BE2C (cell line): ENCODE results near the gene FAM181A. TPM values are rescaled to one million over a fixed set of nuclear protein-coding genes. Genes with fewer than 3 reads are reported as not detected.

Experiments used
- DNase-seq: peaks from one replicate; pipeline ENCODE4 v3.0.0-alpha.2; 2020
- H3K27me3 ChIP-seq: fragments of 250-450 bp; sonication (Bioruptor Pico); 2 replicates; pipeline ENCODE4 v1.5.1; 2020; ENCODE audit warnings: mild to moderate bottlenecking
- H3K36me3 ChIP-seq: fragments of 250-450 bp; sonication (Bioruptor Pico); 2 replicates; pipeline ENCODE4 v1.5.1; 2020; ENCODE audit warnings: mild to moderate bottlenecking
- H3K4me1 ChIP-seq: fragments of 250-450 bp; sonication (Bioruptor Pico); 2 replicates; pipeline ENCODE4 v1.5.1; 2020
- H3K4me3 ChIP-seq: 2 replicates; pipeline ENCODE4 v1.5.1; 2011; ENCODE audit warnings: low read depth, low read length
- H3K9me3 ChIP-seq: fragments of 250-450 bp; sonication (Bioruptor Pico); 2 replicates; pipeline ENCODE4 v1.5.1; 2020
- CTCF ChIP-seq: IDR thresholded peaks from 2 replicates; pipeline ENCODE4 v1.5.1; 2012; ENCODE audit warnings: mild to moderate bottlenecking, low read depth, low read length
- polyA plus RNA-seq: library from polyadenylated mRNA; unstranded; fragments of >200 nt; gene quantifications from one replicate; pipeline ENCODE4 v1.2.1, GENCODE V29; 2012; ENCODE audit warnings: low read depth, missing spikeins; ENCODE audit not compliant: insufficient read length, insufficient read depth

Gene FAM181A
- not detected for polyA plus RNA-seq

GRCh38 chr14:93926873-93927799 is at the start of gene FAM181A:
Gene FAM181A (plus strand): TSS chr14:93927344. CDS start chr14:93928286, 942 bp downstream.
- Histone ChIP-seq H3K36me3 (no peaks in the 10 kb centered on the region), H3K9me3 (no peaks in the 10 kb centered on the region), H3K4me1 (no peaks in the 10 kb centered on the region), H3K27me3 (no peaks in the 10 kb centered on the region), H3K4me3 (no peak within 1 kb of the TSS)
- DNase-seq: no peak
- TF ChIP-seq CTCF: no peak

- Histone ChIP-seq H3K4me1 (no peaks in the 10 kb centered on the region), H3K9me3 (no peaks in the 10 kb centered on the region), H3K36me3 (no peaks in the 10 kb centered on the region), H3K27me3 (no peaks in the 10 kb centered on the region), H3K4me3 (no peak overlapping the region)
- no peak for TF ChIP-seq CTCF
- no peak for DNase-seq
Observed at GRCh38 chr14:93878212-93878611, 48.9 kb upstream of the FAM181A start.

- no peaks in the 10 kb centered on the region for H3K4me1 ChIP-seq
- H3K36me3 ChIP-seq: no peaks in the 10 kb centered on the region
- H3K9me3 ChIP-seq: no peaks in the 10 kb centered on the region
- no peak for TF ChIP-seq CTCF
- no peaks in the 10 kb centered on the region for H3K27me3 ChIP-seq
- no peak for DNase-seq
- H3K4me3 ChIP-seq: no peak overlapping the region
Observed at GRCh38 chr14:93878871-93879270, 48.3 kb upstream of the FAM181A start.

GRCh38 chr14:93879362-93879983 is 47.7 kb upstream of the FAM181A start:
- TF ChIP-seq CTCF: no peak
- Histone ChIP-seq H3K4me3 (peak overlapping the region; percentile 7; the same call in 1 of the 2 replicates), H3K4me1 (no peaks in the 10 kb centered on the region), H3K36me3 (no peaks in the 10 kb centered on the region), H3K27me3 (no peaks in the 10 kb centered on the region), H3K9me3 (no peaks in the 10 kb centered on the region)
- no peak for DNase-seq

- Histone ChIP-seq H3K4me3 (peak overlapping the region; percentile 7; the same call in 1 of the 2 replicates), H3K36me3 (no peaks in the 10 kb centered on the region), H3K27me3 (no peaks in the 10 kb centered on the region), H3K4me1 (no peaks in the 10 kb centered on the region), H3K9me3 (no peaks in the 10 kb centered on the region)
- DNase-seq: no peak
- TF ChIP-seq CTCF: no peak
Observed at GRCh38 chr14:93880021-93880820, 46.9 kb upstream of the FAM181A start.
